ENCODE measurements around the gene VPS8. TPM values are rescaled to one million over a fixed set of nuclear protein-coding genes. Genes with fewer than 3 reads are reported as not detected.

VPS8 gene
- total RNA-seq, 1 donor from 2014 or later = 59.4 TPM

DNA sequence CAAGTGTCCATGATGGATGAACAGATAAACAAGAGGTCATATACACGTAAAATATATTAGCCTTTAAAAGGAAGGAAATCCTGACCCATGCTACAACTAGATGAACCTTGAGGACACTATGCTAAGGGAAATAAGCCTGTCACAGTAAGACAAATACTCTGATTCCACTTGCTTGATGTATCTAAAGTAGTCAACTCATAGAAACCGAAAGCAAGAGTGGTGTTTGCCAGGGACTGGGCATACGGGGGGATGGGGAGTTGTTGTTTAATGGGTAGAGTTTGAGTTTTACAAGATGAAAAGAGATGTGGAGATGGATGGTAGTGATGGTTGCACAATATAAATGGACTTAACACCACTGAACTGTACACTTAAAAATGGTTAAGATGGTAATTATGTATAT is 275.5 kb downstream of the VPS8 start:
- H3K27me3 Mint-ChIP-seq = peaks cover 7% of the 10 kb centered on the region
- TF ChIP-seq CTCF (conservative IDR thresholded peaks at IDR 0.05) = no peak
- DNase-seq (ENCODE audit: extremely low spot score, unreplicated experiment) = no peak
- peaks cover 3% of the 10 kb centered on the region for H3K4me1 Mint-ChIP-seq (ENCODE audit: unreplicated experiment)
- no peaks in the 10 kb centered on the region for H3K9me3 Mint-ChIP-seq
- no peak overlapping the region for H3K4me3 Mint-ChIP-seq
- no peaks in the 10 kb centered on the region for H3K36me3 Mint-ChIP-seq
- no peak overlapping the region for H3K27ac Mint-ChIP-seq

DNA sequence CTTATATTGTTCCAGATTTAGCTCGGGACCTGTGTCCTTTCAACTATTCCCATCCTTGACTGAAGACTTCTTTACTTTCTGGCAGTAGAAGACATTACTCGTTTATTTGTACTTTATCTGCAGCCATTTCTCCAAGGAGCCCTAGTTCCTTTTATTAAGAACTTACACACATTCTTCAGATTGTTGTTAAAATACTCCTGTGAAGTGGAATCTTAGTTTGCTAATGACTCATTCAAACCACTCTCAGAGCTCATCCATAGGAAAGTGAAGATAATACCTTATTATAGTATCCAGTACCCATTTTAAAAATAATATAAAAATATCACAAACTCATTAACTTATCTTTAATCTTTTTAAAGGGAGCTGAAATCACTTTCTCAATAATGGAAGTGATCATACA is 277.4 kb downstream of the VPS8 start:
- TF ChIP-seq CTCF (conservative IDR thresholded peaks at IDR 0.05) = no peak
- Mint-ChIP-seq H3K4me3 (no peak overlapping the region), H3K9me3 (no peaks in the 10 kb centered on the region), H3K4me1 (ENCODE audit: unreplicated experiment) (peaks cover 3% of the 10 kb centered on the region), H3K27me3 (peaks cover 7% of the 10 kb centered on the region), H3K36me3 (no peaks in the 10 kb centered on the region), H3K27ac (no peak overlapping the region)
- DNase-seq (ENCODE audit: extremely low spot score, unreplicated experiment) = no peak

DNA sequence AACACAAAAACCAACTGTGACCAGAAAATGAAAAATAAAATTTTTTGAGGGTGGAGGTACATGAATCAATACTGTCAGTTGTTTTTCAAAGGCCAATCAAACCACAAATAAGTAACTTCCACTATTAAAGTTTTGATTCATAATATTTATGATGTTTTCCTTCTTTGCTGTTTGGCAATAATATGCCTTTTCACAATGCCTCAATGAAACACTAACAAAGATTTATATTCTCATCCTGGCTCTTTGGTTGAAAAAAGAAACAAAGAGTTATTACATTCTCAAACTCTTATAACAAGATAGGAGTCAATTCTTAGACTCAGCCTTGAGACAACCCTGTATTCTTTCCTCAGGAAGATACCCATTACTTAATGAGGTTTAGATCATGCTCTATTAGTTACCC is 277.8 kb downstream of the VPS8 start:
- Mint-ChIP-seq H3K36me3 (no peaks in the 10 kb centered on the region), H3K4me1 (ENCODE audit: unreplicated experiment) (peaks cover 7% of the 10 kb centered on the region), H3K4me3 (no peak overlapping the region), H3K27ac (no peak overlapping the region), H3K27me3 (peaks cover 7% of the 10 kb centered on the region), H3K9me3 (peaks cover under 1% of the 10 kb centered on the region)
- TF ChIP-seq CTCF (conservative IDR thresholded peaks at IDR 0.05) = no peak
- DNase-seq (ENCODE audit: extremely low spot score, unreplicated experiment) = no peak

GRCh38 chr3:185090811-185091210 is 278.8 kb downstream of the VPS8 start:
- Mint-ChIP-seq H3K4me1 (ENCODE audit: unreplicated experiment) (peaks cover 13% of the 10 kb centered on the region), H3K27me3 (peaks cover under 1% of the 10 kb centered on the region), H3K4me3 (no peak overlapping the region), H3K9me3 (peaks cover 6% of the 10 kb centered on the region), H3K27ac (no peak overlapping the region), H3K36me3 (no peaks in the 10 kb centered on the region)
- TF ChIP-seq CTCF (conservative IDR thresholded peaks at IDR 0.05) = no peak
- DNase-seq (ENCODE audit: extremely low spot score, unreplicated experiment) = no peak

GRCh38 chr3:185093116-185093515 is 281.1 kb downstream of the VPS8 start:
- H3K27me3 Mint-ChIP-seq = no peaks in the 10 kb centered on the region
- no peak overlapping the region for H3K4me3 Mint-ChIP-seq

More at GRCh38 chr3:185093116-185093515, 281.1 kb downstream of the VPS8 start:
- DNase-seq (ENCODE audit: extremely low spot score, unreplicated experiment) = no peak
- peaks cover 13% of the 10 kb centered on the region for H3K4me1 Mint-ChIP-seq (ENCODE audit: unreplicated experiment)
- H3K36me3 Mint-ChIP-seq = no peaks in the 10 kb centered on the region
- no peak for TF ChIP-seq CTCF (conservative IDR thresholded peaks at IDR 0.05)
- no peak overlapping the region for H3K27ac Mint-ChIP-seq
- H3K9me3 Mint-ChIP-seq = peaks cover 6% of the 10 kb centered on the region
